Germinal center (tissue), 1 donor: ENCODE data around the gene MORF4L1.
"Not testable (repeated sequence)": the region's sequence is repeated elsewhere in the genome, so short reads cannot be mapped to it uniquely, and the experiment has no call there.

Experiments used
- DNase-seq: peaks from one replicate; pipeline ENCODE4 v3.0.0; 2012; ENCODE audit warnings: mixed read lengths, low spot score

Gene MORF4L1

DNA sequence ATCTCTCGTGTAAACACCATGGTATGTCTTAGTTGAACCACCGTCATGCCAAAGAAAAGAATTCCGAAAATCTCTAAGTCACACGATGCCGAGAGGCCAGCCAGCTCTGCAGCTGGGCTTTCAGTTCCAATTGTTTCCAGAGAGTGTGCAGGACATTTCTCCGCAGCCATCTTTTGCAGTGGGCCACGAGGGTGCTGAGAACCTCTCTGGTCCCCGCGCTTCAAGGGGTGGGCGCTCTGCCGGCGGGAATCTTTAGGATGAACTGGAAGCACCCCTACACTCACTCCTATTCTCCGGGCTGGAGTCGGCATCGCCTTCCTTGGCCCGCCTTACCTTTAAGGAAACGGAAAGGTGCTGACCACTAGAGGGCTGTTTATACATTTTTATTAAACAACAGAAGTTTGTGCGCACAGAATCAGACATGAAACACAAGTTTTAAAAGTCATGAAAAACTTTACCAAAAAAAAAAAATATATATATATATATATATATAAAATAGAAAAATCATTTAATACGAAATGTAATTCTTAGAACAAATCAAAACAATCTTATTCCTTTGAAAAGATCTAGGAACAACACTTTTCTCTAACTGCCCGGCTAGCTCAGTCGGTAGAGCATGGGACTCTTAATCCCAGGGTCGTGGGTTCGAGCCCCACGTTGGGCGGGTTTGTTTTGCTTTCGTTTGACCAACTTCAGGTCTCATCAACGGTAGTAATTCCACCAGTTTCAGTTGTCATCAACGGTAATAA lies 12.5 kb upstream of the MORF4L1 start:
- DNase-seq, result peak; percentile 65

DNA sequence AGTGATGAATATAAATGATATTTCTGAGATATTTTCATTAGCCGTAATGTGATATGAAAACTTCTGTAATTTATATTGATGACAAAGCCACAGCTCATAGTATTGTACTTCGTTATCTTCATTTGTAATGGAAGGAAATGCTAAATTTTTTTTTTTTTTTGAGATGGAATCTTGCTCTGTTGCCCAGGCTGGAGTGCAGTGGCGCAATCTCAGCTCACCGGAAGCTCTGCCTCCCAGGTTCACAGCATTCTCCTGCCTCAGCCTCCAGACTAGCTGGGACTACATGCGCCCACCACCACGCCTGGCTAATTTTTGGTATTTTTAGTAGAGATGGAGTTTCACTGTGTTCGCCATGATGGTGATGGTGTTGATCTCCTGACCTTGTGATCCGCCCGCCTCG lies 7.1 kb upstream of the MORF4L1 start:
- DNase-seq, result not testable (repeated sequence)

DNA sequence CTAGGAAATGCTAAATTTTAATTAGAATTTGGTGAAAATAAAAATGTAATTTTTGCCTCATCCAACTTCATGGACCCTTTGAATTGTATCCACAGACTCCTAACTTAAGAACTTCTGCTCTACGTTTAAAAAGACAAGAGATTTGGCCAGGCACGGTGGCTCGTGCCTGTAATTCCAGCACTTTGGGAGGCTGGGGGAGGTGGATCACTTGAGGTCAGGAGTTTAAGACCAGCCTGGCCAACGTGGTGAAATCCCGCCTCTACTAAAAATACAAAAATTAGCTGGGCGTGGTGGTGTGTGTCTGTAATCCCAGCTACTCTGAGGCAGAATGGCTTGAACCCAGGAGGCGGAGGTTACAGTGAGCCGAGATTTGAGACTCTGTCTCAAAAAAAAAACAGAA lies 6.7 kb upstream of the MORF4L1 start:
- not testable (repeated sequence) for DNase-seq

DNA sequence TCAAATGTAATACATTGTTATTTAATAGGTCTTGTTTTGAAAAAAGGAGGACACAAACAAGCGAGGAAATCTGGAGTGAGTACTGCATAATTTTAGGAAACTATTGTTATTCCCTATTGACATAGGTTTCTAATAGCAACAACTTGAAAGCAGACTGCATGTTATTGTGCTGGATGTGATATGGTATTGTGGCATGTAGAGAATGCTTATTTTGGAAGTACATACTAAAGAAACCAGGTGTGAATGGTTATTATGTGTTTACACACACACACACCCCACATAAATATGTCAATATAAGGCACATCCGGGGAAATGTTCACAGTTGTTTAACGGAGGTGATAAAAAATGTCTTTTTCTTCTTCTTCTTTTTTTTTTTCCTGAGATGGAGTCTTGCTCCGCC lies 5.9 kb upstream of the MORF4L1 start:
- no peak for DNase-seq

DNA sequence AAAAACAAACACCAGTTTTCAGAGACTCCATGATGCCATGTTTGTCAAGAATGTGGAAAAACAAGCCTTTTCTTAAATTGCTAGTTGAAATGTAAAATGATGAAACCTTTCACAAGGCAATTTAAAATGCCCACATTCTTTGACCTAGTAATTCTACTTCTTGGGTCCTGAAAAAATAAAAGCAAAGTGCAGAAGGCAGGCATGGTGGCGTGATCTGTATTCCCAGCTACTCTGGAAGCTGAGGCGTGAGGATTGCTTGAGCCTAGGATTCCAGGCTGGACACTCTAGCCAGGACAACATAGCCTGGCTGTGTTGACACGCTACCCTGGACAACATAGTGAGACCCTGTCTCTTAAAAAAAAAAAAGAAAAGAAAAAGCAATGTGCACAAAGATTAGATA lies 4.3 kb upstream of the MORF4L1 start:
- DNase-seq, result no peak

DNA sequence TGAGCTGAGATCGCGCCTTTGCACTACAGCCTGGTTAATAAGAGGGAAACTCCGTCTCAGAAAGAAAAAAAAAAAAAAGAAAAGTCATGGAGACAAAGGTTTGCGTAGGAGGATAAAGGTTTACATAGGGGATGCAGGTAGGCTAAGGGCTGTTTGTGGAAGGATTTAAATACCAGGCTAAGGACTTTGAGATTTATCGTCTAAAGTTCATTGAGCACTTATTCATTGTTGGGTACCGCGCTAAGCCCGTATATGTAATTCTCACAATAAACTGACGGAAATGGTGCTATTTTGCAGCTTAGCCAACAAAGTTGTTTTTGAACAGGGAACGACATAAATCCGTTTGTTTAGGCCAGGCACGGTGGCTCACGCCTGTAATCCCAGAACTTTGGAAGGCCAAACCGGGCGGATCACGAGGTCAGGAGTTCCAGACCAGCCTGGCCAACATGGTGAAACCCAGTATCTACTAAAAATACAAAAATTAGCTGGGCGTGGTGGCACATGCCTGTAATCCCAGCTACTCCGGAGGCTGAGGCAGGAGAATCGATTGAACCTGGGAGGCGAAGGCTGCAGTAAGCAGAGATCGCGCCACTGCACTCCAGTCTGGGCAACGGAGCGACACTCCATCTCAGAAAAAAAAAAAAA lies 1.1 kb upstream of the MORF4L1 start:
- not testable (repeated sequence) for DNase-seq

DNA sequence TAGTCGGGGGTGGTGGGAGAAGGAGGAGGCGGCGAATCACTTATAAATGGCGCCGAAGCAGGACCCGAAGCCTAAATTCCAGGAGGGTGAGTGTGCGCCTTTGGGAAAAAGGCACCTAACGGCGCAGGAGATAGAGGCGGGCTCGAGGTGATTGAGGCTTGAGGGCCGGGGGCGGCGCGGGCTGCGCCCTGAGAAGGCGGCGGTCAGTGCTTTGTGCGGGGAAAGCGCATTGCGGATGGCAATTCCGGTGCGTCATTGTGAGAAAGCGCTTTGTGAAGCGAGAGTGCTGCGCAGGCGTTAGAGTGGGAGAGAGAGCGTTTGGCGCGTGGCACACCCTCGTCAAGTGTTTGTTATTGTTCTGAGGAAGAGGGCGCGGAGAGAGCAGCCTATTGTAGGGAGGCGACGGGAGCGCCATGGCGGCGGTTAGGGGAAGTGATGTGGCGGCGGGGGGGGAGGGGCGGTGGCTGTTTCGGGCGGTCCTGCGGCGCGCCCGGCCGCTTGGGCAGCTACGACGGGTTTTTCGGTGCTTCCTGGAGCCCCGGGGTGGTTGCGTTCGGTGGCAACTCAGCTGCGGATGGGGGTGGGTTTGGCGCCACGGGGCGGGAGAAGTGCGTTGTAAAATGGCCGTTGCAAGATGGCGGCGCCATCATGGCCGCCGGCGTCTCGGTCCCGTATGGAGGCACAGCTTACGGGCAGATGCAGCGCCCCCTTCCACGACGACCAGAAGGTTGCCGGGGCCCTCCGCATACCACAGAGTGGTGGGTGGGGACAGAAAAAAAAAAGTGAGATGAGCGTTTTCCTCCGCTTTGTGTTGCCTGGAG lies 492 bp downstream of the MORF4L1 start:
- peak; percentile 80 for DNase-seq

DNA sequence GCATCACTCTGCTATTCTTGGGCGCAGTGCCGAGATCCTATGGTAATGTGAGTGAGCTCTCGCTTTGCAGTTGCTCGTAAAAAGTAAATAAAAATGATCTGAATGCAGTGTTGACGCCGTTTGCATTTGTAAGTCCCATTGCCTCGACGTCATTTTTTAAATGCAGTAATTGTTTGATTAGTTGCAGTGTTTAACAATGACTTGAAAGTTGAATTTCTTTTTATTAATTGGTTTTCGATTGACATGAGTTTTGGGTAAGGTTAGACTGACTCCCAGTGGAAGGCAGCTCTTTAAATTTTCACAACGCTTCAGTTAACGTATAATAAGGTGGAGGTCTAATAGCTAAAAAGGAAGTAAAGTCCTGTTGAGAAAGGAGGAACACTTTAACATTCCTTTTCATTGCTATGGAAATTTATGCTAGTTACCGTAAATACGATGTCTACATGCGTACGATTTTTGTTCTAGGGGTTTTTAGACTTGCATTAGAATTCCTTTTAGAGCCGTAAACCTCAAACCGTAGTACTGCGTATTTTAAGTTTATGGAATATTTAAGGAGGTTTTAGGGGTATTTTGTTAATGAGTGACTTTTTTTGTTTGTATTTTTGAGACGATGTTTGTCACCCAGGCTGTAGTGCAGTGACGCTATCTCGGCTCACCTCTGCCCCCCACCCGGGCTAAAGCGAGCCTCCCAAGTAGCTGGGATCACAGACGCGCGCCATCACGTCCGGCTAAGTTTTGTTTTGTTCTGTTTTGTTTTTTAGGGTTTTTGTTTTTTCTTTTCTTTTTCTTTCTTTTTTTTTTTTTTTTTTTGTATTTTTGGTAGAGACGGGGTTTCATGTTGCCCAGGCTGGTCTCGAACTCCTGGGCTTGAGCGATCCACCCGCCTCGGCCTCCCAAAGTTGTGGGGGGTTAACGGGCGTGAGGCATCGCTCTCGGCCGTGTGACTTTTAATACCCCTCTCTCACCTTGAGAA lies 1.4 kb downstream of the MORF4L1 start:
- peak; percentile 34 for DNase-seq

DNA sequence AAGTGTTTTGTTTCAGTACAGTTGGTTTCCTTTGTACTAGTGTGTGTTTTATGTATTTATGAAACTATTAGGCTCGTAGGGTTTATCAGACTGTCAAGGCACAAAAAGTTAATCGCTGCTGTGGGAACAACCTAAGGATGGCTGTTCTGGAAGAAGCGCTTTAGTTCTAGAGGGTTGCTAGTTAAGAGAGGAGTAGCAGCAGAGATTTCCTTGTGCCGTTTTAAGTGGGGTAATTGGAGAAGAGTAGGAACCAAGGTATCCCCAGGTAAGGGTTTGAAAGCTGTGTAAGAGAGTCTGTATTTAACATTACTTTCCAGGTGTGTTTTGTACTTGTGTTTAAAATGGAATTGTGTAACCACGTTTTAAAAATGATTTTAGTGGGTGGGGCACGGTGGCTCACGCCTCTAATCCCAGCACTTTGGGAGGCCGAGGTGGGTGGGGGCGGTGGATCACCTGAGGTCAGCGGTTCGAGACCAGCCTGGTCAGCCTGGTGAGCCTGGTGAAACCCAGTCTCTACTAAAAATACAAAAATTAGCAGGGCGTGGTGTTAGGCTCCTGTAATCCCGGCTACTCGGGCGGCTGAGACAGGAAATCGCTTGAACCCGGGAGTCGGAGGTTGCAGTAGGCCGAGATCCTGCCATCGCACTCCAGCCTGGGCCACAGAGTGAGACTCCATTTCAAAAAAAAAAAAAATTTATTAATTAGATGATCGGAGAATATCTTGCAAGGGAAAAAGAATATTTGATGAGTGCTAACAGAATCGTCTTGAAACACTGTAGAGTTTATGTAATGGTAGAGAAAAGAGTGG lies 2.6 kb downstream of the MORF4L1 start:
- no peak for DNase-seq

DNA sequence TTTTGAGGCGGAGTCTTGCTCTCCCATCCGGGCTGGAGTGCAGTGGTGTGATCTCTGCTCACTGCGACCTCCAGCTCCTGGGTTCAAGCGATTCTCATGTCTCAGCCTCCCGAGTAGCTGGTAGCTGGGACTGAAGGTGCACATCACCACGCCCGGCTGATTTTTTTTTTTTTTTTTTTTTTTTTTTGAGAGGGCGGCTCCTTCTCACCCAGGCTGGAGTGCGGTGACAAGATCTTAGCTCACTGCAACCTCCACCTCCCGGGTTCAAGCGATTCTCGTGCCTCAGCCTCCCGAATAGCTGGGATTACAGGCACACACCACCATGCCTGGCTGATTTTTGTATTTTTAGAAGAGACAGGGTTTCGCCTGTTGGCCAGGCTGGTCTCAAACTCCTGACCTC lies 4.3 kb downstream of the MORF4L1 start:
- not testable (repeated sequence) for DNase-seq

DNA sequence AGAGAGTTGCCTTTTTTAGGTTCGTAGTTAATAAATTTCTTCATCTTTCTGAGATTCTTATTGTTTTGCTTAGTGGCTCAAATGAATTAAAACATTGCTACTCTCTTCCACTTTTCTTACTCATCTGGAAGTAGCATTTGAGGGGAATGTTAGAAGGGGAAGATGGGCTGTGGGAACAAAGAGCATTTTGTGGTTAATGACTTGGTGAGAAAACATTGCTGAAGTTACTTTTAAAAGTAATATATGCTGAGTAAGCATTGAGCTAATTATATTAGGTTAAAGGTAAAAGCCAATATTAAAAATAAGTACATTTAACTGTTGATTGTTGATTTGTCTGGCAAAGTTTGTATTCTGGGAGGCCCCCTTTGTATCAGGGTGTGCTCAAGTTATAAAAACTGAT lies 5.7 kb downstream of the MORF4L1 start:
- DNase-seq, result no peak

DNA sequence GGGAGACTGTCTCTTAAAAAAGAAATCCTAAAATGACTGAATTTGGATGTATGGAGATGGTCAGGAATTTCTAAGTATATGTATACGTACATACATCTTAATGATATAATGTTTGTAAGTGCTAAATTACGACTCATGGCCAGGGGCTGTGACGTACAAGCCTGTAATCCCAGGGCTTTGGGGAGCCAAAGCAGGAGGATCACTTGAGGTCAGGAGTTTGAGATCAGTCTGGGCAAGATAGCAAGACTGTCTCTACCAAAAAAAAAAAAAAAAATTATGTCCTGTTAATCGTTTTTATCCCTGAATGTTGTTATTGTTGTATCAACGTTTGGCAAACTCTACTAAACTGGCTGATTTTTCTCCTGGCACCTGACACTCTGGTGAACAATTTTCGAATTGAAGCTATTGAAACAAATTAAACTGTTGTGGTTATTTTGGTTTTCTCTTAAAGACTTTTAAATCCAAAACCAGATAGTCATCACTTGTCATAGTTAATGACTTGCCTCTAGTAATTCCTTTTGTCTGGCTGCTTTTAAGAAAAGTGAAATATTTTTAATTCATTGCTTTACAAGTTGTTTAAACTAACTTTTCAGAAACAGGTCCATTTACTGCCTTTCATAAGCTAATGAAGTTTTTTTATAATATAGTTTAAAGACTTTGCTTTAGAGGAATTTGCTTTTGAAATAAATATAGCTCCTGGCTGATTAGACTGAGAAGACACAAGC lies 7.0 kb downstream of the MORF4L1 start:
- DNase-seq, result no peak

DNA sequence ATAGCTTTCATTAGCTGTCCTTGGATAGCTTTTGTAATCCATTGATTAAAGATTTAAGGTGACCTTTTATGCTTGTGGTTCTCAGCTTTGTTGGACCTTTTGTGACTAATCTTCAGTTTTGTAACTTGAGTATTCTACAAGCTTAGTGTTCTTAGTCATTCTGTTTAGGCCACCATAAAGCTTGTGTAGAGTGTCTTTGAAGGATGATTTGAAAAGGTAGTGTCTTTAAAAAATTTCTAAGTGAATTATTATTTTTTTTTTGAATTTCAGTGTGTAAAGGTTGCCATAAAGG lies 7.5 kb downstream of the MORF4L1 start:
- no peak for DNase-seq

DNA sequence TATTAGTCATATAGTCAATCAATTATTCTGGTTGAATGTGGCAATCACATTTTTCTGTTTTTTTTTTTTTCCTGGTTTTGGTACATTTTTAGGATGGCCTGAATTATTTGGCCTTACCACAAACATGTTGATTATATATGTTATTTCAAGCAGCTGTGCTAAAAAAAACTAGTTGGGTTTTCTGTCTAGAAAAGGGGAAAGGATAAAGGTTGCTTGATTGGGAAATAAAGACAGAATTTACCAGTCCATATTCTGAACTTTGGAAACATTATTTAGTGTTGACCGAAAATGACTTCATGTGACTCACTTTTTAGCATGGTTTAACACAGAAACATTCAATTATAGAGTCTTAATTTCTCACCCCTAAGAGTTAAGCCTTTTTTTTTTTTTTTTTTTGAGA lies 8.1 kb downstream of the MORF4L1 start:
- DNase-seq, result no peak

DNA sequence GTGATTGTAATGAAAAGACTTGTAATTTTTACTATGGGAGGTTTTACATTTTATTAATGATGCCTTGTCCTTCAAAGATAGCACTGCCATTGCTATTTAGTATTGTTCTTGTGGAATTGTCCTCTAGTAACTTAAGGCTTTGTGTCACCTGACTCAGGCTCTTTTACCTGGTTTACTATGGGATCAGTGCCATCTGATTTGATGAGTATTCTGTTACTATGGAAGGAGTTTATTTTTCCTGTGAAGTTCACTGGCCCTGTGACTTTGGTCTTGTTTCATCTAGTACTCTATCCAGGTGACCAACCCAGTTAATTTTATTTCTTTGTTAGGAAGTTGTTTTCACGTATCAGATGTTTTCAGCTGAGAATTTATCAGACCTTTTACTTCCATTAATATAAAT lies 9.0 kb downstream of the MORF4L1 start:
- no peak for DNase-seq

DNA sequence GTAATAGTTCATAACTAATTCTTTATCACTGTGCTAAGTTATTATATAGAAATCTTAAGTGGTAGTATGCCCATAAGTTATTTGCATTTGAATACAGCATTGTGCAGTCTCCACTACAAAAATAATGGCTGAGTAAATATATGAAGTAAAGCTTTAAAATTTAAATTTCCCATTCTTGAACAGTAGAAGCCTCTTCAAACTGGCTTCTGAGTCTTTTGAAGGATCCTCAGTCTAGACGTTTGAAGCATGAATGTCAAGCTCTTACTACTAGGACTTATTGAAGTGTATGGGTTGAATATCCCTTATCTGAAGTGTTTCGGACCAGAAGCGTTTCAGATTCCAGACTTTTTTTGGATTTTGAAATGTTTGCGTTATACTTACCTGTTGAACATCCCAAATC lies 16.3 kb downstream of the MORF4L1 start:
- DNase-seq, result no peak

DNA sequence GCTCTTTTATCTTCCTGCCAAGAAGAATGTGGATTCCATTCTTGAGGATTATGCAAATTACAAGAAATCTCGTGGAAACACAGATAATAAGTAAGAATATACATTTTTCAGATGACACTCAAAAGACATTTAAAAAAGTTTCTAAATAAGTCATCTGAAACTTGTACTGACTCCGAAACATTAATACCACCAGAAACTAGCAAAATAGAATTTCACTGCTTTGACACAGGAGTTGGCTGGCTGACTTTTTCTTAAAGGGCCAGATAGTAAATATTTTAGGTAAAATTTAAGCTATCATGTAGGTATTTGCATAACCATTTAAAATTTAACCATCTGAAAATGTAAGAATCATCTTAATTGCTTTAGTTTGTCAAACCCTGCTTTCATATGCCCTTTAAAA lies 20.8 kb downstream of the MORF4L1 start:
- DNase-seq, result no peak

DNA sequence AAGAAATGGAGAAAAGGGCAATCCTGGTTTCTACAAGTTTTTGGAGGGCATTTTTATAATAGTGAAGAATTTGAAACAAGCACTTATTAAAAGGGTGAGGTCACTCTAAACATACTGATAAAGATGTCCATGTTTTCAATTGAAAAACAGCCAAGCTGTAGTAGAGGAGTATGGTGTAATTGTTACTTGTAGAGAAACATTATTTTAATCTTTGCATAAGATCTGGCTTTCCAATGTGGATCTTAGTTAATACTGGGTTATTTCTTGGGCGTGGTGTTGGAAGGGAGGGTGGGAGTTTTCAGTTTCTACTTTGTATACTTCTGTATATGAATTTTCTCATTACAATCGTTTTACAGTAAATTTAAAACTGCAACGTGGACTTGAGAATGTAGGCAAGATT lies 22.8 kb downstream of the MORF4L1 start:
- DNase-seq, result no peak

DNA sequence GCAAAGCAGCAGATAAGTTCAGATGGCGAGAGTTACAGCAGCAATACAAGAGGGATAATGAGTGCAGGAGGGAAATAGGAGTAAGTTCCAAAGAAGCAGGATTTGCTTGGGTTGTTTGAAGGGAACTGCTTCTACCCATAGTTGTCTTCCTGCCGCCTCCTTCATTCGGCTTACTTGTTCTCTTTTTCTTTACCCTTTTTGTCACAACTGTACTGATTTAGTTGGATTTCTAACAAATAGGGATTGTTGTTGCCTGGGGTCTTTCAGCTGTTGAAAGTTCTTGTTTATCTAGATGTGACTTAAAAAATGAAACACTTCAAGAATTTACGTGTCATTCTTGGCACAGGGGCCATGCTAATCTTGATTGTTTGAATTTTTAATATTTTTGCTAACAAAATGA lies 25.9 kb downstream of the MORF4L1 start:
- no peak for DNase-seq

DNA sequence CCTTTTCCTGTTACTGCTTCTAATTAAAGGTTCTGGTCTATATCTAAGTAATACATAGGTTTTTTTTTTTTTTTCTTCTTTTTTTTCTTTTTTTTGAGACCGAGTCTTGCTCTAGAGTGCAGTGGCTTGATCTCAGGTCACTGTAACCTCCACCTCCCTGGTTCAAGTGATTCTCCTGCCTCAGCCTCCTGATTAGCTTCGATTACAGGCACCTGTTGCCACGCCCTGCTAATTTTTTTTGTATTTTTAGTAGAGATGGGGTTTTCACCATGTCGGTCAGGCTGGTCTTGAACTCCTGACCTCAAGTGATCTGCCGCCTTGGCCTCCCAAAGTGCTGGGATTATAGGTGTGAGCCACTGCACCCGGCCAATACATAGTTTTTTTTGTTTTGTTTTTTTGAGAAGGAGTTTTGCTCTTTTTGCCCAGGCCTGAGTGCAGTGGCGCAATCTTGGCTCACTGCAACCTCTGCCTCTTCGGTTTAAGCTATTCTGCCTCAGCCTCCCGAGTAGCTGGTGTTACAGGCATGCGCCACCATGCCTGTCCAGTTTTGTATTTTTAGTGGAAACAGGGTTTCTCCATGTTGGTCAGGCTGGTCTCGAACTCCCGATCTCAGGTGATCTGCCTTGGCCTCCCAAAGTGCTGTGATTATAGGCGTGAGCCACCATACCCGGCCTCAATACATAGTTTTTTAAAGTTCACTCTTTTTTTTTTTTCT lies 28.3 kb downstream of the MORF4L1 start:
- DNase-seq, result not testable (repeated sequence)
